ENCODE results near the gene TAAR2. TPM values are rescaled to one million over a fixed set of nuclear protein-coding genes. Genes with fewer than 3 reads are reported as not detected.

TAAR2 gene
- polyA plus RNA-seq, 1 donor (not counting 4 experiments of a cell fraction or from before 2014, with no cell fraction given), result not detected

- Histone ChIP-seq H3K36me3 (ENCODE audit: control insufficient read depth in 2 of 2, extremely low read depth in 1 of 2, insufficient read depth in 2 of 2, low read length in 2 of 2) (no peaks in the 10 kb centered on the region), H3K27me3 (ENCODE audit: control insufficient read depth, extremely low read depth, insufficient read depth, low read length) (no peaks in the 10 kb centered on the region), H3K79me2 (ENCODE audit: control insufficient read depth, insufficient read depth, low read length) (no peaks in the 10 kb centered on the region), H2AFZ (ENCODE audit: control insufficient read depth, low read length) (no peak overlapping the region), H3K4me3 (ENCODE audit: control insufficient read depth in 2 of 3, extremely low read depth in 1 of 3, insufficient read depth in 2 of 3, low read depth in 1 of 3, low read length in 3 of 3) (no peak overlapping the region), H3K4me2 (ENCODE audit: control insufficient read depth, extremely low read depth, insufficient read depth, low read depth, low read length) (no peak overlapping the region), H3K4me1 (ENCODE audit: control insufficient read depth, extremely low read depth, insufficient read depth, low read length) (no peaks in the 10 kb centered on the region), H3K9me1 (ENCODE audit: control insufficient read depth, extremely low read depth, insufficient read depth, low read length) (no peaks in the 10 kb centered on the region), H3K27ac (ENCODE audit: control insufficient read depth, insufficient read depth, low read length) (no peak overlapping the region), H4K20me1 (ENCODE audit: control insufficient read depth, extremely low read depth, insufficient read depth, low read length) (no peaks in the 10 kb centered on the region), H3K9ac (ENCODE audit: control insufficient read depth, extremely low read depth, insufficient read depth, low read length) (no peak overlapping the region), H3K9me3 (ENCODE audit: control insufficient read depth, low read depth, low read length) (no peaks in the 10 kb centered on the region)
- TF ChIP-seq EZH2 (IDR thresholded peaks at IDR 0.05; ENCODE audit: low read length) (no peak), CTCF (optimal IDR thresholded peaks at IDR 0.05 in 1 of 3, IDR thresholded peaks at IDR 0.05 in 1 of 3, conservative IDR thresholded peaks at IDR 0.05 in 1 of 3; ENCODE audit: extremely low read depth in 1 of 3, insufficient read depth in 2 of 3, low read length in 3 of 3) (no peak)
- dilution Hi-C loops (cut with MboI; ENCODE audit: extremely low pct_ligation_motif_present, low sequenced_read_pairs), result no loop called here
- FAIRE-seq (no peak), DNase-seq (ENCODE audit: low read depth, low spot score) (no peak)
Measured at GRCh38 chr6:132596201-132596600, 27.9 kb downstream of the TAAR2 start.

- H3K36me3 ChIP-seq (ENCODE audit: control insufficient read depth in 2 of 2, extremely low read depth in 1 of 2, insufficient read depth in 2 of 2, low read length in 2 of 2), result no peaks in the 10 kb centered on the region
- H3K9me1 ChIP-seq (ENCODE audit: control insufficient read depth, extremely low read depth, insufficient read depth, low read length), result no peaks in the 10 kb centered on the region
- H3K27ac ChIP-seq (ENCODE audit: control insufficient read depth, insufficient read depth, low read length), result no peak overlapping the region
- no peak for DNase-seq (ENCODE audit: low read depth, low spot score)
- no peak overlapping the region for H3K4me3 ChIP-seq (ENCODE audit: control insufficient read depth in 2 of 3, extremely low read depth in 1 of 3, insufficient read depth in 2 of 3, low read depth in 1 of 3, low read length in 3 of 3)
- FAIRE-seq, result no peak
- no peaks in the 10 kb centered on the region for H3K4me1 ChIP-seq (ENCODE audit: control insufficient read depth, extremely low read depth, insufficient read depth, low read length)
- H2AFZ ChIP-seq (ENCODE audit: control insufficient read depth, low read length), result no peak overlapping the region
- H3K4me2 ChIP-seq (ENCODE audit: control insufficient read depth, extremely low read depth, insufficient read depth, low read depth, low read length), result no peak overlapping the region
- H3K27me3 ChIP-seq (ENCODE audit: control insufficient read depth, extremely low read depth, insufficient read depth, low read length), result no peaks in the 10 kb centered on the region
- no peaks in the 10 kb centered on the region for H4K20me1 ChIP-seq (ENCODE audit: control insufficient read depth, extremely low read depth, insufficient read depth, low read length)
- H3K9ac ChIP-seq (ENCODE audit: control insufficient read depth, extremely low read depth, insufficient read depth, low read length), result no peak overlapping the region
- H3K79me2 ChIP-seq (ENCODE audit: control insufficient read depth, insufficient read depth, low read length), result no peaks in the 10 kb centered on the region
- no peaks in the 10 kb centered on the region for H3K9me3 ChIP-seq (ENCODE audit: control insufficient read depth, low read depth, low read length)
- dilution Hi-C loops (cut with MboI; ENCODE audit: extremely low pct_ligation_motif_present, low sequenced_read_pairs), result no loop called here
- TF ChIP-seq CTCF (optimal IDR thresholded peaks at IDR 0.05 in 1 of 3, IDR thresholded peaks at IDR 0.05 in 1 of 3, conservative IDR thresholded peaks at IDR 0.05 in 1 of 3; ENCODE audit: extremely low read depth in 1 of 3, insufficient read depth in 2 of 3, low read length in 3 of 3), result no peak
- TF ChIP-seq EZH2 (IDR thresholded peaks at IDR 0.05; ENCODE audit: low read length), result no peak
Measured at GRCh38 chr6:132592855-132593254, 31.2 kb downstream of the TAAR2 start.

All from keratinocyte (primary cell).